ENCODE measurements around the gene FASLG.

- no peak for TF ChIP-seq CTCF (IDR thresholded peaks at IDR 0.05)
- TF ChIP-seq POLR2A (IDR thresholded peaks at IDR 0.05), result no peak
- TF ChIP-seq EP300 (IDR thresholded peaks at IDR 0.05), result no peak
Observed at GRCh38 chr1:172622541-172622940, 36.4 kb upstream of the FASLG start.

Data from ovary (tissue), 3 donors.